GM15510 (cell line): ENCODE results near the gene LURAP1L.

Experiments
- POLR2A ChIP-seq: IDR thresholded peaks from 3 replicates; pipeline ENCODE4 v1.6.1; 2011; ENCODE audit warnings: borderline replicate concordance; ENCODE audit not compliant: insufficient read length; ENCODE audit errors: extremely low read depth

LURAP1L gene

GRCh38 chr9:12853051-12853450 is 78.2 kb downstream of the LURAP1L start:
- no peak for TF ChIP-seq POLR2A

GRCh38 chr9:12854221-12854620 is 79.4 kb downstream of the LURAP1L start:
- TF ChIP-seq POLR2A: no peak

- no peak for TF ChIP-seq POLR2A
These were observed 80.2 kb downstream of the LURAP1L start for GRCh38 chr9:12855066-12855465.

- TF ChIP-seq POLR2A: no peak
These were observed 81.8 kb downstream of the LURAP1L start for GRCh38 chr9:12856603-12857002.

GRCh38 chr9:12859704-12860251 is 85.0 kb downstream of the LURAP1L start:
- TF ChIP-seq POLR2A: no peak

- TF ChIP-seq POLR2A: no peak
These were observed 86.2 kb downstream of the LURAP1L start for GRCh38 chr9:12860998-12861397.

- TF ChIP-seq POLR2A: no peak
These were observed 88.0 kb downstream of the LURAP1L start for GRCh38 chr9:12862611-12863410.

GRCh38 chr9:12863618-12864017 is 88.8 kb downstream of the LURAP1L start:
- no peak for TF ChIP-seq POLR2A
